Hepatic stellate cell (primary cell): ENCODE results near the gene ATP2C1.
"Not testable (repeated sequence)": the region's sequence is repeated elsewhere in the genome, so short reads cannot be mapped to it uniquely, and the experiment has no call there.

Experiments
- DNase-seq: peaks from one replicate; pipeline ENCODE4 v3.0.0; 2011; ENCODE audit warnings: low spot score

The ATP2C1 gene

DNA sequence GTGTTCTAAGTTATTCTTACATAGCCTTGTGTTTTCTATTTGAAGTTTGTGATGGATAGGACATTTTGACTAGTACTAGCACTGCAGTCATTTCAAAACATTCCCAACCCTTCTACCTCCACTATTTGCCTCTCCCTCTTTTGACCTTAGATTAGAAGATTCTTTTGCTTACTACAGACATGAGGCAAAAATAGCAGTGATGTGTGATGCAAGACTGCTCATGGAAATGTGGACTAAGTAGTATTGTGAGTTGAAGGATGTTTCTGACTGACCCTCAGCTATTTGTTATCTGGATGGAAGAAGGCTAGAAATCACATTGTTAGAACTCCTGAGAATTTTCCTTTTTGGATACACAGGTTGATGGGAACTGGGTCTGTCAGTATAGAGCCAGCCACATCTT is 45.9 kb downstream of the ATP2C1 start:
- no peak for DNase-seq

DNA sequence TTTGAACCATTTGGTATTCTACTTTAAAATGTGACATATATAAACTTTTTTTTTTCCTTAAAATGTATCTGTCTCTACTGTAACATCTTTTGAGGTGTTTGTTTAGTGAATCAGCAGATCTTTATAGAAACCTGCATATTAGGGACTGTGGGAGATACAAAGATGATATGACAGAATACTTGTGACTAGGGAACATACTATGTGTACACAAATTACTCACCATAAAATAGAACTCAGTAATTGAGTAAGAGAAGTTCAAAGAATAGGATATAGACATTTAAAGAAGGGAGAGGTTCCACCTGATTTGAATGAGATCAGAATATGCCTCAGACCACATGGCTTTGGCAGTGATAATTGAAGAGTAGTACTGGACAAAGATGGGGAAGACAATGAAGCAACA is 47.9 kb downstream of the ATP2C1 start:
- no peak for DNase-seq

DNA sequence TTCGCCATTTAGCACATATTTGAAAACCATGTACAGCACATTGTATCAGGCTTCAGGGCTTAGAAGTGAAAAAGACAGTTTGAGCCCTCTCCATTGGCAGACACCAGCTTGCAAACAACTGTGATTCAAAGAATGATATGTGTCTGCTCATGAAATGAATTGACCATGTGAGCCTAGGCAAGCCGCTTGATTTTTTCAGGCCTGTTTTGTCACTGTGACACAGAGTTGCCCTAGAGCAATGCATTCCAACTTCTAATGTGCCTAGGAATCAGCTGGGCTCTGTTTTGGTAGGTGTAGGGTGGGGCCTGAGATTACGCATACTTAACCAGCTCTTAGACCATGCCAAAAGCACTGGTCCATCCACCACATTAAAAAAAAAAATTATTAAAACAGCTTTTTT is 53.0 kb downstream of the ATP2C1 start:
- DNase-seq = no peak

DNA sequence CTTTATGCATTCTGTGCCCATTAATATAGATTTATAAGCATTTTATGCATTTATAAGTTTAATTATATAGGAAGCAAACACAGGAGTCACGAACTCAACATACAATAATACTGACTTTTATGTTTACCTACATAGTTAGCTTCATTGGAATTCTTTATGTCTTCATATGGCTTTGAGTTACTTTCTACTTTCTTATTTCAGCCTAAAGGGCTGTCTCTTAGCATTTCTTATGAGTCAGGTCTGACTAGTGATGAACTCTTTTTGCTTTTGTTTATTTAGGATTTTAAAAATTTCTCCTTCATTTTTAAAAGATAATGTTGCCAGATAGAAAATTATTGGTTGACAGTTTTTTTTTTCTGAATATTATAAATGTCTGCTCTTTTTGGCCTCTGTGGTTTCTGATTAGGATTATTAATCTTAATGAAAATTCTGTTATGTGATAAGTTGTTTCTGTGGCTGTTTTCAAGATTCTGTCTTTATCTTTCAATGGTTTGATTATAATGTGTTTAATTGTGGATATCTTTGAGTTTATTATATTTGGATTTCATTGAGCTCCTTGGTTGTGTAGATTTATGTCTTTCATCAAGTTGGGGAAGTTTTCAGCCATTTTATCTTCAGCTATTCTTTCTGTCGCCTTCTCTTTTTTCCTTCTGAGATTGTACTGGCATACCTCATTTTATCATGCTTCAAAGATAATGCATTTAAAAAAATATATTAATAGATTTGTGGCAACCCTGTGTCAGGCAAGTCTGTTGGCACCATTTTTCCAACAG is 54.3 kb downstream of the ATP2C1 start:
- no peak for DNase-seq

DNA sequence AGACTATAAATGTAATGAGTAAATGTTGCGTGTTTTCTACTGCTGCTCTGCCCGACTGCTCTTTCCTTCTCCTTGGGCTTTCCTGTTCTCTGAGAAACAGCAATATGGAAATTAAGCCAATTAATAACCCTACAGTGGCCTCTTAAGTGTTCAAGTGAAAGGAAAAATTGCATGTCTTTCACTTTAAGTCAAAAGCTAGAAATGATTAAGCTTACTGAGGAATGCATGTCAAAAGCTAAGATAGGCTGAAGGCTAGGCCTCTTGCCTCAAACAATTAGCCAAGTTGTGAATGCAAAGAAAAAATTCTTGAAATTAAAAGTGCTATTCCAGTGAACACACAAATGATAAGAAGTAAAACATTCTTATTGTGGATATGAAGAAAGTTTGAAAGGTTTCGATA is 55.0 kb downstream of the ATP2C1 start:
- no peak for DNase-seq

DNA sequence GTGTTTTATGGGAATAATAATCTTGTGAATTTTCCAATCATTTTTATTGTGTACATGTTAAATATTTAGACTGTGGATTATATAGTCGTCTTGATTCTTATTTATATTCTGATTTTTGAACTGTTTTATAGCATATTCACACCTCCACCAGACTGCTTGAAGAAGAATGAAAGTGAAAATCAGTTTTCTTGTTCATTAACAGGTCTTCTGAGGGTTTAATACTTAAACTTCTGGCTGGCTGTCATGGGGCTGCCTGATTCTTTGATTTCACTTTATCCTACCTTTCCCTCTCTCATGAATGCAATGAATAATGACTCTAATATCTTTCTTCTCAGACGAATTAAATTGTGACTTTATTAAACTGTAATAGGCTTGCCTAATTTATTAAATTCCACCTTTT is 56.2 kb downstream of the ATP2C1 start:
- no peak for DNase-seq

DNA sequence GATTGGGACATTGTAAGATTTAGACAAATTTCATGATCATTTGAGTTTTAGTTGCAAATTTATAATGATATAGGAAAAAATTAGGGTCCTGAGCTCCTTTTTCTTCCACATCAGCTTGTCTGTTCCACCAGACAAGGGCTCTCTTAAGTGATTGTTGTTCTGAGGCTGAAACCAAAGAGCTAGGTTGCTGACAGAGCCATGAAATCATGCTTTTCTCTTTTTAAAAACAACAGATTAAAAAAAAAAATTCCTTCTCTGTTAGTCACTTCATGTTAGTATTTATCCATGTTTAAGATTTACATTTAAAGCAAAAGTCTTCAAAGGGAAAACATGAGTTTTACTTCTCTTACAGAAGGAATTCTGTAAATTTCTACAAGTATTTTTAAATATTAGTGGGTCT is 56.8 kb downstream of the ATP2C1 start:
- DNase-seq = peak; percentile 9

DNA sequence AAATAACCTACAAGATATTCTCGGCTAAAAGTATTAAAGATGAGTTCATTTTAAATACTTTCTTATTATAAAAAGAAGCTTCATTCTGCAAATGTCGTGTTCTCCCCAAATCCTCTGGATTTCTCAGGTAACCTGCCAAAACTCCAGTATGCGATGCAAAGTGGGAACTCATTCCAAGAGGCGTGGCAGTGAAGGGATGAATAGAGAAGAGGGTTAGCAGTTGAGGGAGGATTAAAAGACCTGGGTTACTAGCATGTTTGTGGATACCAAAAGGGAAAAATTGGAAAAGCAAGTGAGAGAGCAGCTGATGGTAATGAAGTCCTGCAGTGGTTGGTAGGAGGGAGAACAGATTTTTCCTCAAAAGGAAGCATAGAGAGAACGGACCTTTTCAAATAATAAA is 61.6 kb downstream of the ATP2C1 start:
- DNase-seq = no peak

DNA sequence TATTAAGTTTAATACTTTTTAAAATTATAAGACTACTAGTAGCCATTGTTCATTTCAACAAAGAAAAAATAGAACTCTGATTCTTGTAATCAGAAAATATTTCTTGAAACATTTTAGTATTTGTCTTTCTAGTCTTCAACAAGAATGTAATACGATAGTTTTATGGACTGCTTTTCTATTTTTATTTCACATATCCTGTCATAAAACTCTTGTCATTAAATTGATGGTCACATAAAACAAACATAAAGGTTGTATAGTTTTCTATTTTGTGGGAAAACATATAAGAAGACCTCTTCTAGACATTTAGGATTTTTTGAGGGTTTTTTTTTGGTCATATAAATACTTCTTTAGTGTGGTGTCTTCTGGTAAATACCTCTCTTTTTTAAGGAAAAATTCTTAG is 62.4 kb downstream of the ATP2C1 start:
- DNase-seq = no peak

DNA sequence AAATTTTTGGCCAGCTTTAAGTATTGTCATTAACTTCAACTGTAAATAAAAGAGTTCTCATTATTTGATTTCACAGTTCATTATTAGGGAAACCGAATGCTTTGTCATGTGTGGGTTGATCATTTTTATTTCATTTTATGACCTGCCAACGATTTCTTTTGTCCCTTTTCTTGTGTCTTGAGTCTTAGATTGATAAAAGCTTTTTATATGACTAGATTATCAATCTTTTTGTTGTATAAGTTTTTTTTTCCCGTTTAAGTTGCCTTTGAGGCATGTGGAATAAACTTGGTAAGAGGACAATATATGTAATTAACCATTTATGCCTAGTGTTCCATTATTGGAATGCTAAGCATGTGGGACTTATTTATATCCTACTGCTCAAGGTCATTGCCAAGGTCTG is 62.8 kb downstream of the ATP2C1 start:
- DNase-seq = no peak

DNA sequence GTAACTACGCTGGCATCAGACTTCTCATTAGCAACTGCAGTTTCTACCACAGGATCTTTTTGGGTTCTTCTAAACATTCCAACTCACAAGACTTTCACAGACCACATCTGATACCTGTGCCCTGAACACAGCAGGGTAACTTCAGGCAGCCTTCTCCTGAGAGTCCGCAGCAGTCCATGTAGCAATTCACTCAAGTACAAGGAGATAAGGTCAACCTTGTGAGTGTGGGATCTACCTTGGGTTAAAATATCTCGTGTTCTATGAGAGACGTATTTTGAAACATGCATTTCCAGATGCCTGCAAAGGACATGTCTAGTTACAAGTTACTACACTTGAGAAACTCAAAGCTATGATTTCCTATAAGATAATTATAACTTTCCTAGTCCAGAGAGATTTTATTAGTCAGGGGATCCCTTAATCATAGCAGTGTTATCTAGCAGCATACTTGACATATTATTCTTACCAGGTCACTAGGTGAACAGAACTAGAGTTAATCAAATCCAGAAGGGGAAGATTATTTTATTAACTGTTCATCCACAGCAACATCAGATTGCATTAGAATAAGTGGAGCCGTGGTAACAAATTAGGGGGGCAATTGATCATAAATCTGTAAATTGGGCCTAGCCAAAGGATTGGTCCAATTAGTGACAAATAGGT is 66.4 kb downstream of the ATP2C1 start:
- DNase-seq = no peak

DNA sequence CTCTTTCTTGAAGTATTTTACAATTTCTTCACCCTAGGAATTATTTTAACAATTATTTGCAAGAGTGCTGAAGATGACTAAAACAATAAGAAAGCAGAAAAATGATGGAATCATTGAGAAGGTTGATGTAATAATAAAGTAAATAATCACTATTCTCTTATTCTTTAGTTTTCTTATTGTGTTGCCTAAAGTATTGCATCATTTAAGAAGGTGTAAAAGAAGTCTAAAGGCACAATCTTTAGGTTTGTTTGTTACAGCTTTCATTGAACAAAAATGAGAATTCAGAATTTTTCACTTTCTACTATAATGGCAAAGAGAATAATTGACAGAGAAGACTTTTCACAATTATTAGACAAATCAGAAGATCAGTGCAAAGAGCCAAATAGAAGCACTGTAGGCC is 67.6 kb downstream of the ATP2C1 start:
- no peak for DNase-seq

DNA sequence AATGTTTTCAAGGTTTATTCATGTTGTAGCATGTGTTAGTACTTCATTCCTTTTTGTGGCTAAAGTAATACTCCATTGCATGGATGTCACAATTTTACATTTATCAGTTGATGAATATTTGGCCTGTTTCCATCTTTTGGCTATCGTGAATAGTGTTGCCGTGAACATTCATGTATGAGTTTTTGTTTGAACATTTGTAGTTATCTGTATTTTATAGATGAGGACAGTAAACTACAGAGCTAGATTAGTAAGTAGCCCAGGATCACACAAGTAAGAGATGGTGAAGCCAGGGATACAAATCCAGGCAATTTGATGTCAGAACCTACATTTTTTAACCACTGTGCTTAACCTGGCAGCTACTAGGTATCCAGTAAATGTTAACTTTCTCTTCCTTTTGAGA is 69.6 kb downstream of the ATP2C1 start:
- DNase-seq = no peak

DNA sequence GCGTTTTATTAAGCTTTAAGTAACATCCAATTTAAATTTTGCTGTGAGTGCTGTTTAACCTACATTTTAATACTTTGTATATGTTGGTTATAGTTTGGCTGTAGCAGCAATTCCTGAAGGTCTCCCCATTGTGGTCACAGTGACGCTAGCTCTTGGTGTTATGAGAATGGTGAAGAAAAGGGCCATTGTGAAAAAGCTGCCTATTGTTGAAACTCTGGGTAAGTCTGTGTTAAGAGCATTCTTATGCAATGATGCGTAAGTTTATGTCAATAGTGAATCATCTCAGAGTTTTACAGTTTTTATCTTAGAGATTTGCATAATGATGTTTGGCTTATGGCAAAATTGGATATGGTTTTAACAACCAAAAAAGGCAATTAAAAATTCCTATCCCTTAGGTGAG is 70.0 kb downstream of the ATP2C1 start:
- no peak for DNase-seq

DNA sequence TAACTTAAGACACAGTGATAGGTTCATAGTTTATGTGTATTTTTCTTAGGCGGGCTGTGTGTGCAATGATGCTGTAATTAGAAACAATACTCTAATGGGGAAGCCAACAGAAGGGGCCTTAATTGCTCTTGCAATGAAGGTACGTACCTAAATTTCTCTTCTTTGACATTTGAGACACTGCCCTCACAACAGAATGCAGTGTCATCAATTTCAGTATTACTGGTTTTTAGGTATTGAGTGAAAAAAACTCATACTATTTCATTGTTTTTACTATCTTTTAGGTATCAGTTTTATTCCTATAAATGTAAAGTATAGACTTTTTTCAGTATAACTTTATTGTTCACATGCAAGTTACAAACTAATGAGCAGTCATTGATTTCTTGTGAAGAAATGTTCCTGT is 73.4 kb downstream of the ATP2C1 start:
- no peak for DNase-seq

DNA sequence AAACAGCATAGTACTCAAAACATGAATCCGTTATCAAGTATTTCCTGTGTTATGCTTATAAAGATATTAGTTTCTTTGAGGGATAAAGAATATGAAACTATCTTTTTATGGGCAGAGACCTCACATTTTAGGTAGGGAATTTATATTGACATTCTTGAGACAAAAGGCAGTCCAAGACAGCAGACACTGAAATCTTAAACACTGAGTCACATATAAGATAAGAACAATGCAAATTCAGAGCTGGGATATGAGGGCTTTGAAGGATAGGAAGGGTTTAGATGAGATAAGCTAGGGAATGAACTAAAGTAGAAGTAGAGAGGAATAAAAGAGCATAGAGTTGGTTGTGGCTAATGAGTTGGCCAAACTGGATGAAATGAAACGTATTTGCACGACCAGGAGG is 74.3 kb downstream of the ATP2C1 start:
- DNase-seq = no peak

DNA sequence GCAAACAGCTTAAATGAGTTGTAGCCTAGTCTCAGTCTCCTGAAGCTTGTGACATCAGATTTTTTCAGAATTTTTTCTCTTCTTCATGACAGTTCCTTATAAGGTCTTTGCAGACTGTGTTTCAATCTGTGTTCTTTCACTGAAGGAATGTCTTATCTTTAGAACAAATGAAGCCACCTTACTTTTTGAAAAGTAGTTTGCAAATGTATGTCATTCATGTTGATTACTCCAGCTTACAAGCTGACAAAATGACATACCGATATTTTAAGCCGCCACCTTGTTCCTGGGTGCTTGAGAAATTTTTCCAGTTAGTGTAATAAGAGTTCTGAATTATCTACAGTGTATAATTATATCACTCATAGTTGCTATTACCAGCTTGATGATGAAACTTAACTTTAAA is 75.7 kb downstream of the ATP2C1 start:
- no peak for DNase-seq

DNA sequence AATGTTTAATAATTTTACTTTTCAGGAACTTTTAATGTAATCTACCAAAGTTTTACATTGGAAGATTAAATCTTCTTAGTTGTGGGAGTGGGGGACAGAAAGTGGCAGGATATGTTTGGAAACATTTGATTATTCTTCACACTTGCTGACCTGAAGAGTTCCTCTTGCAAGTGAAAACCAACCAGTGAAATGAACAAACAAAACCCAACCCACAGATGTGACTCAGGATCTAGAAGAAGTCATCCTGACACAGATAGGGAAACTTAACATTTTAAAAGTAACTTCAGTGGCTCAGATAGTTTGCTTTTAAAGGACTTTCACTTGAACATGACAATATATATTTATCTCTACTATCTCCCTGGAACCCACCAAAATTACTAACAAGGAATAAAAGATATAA is 77.3 kb downstream of the ATP2C1 start:
- DNase-seq = no peak

DNA sequence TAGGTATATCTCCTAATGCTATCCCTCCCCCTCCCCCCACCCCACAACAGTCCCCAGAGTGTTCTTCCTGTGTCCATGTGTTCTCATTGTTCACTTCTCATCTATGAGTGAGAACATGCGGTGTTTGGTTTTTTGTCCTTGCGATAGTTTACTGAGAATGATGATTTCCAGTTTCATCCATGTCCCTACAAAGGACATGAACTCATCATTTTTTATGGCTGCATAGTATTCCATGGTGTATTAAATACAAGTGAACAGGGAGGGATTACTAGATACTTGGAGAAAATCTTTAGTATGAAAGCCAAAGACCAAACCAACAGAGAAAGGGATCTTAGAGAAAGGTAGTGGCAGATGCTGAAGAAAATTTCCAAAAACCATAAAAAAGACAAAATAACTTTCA is 78.7 kb downstream of the ATP2C1 start:
- not testable (repeated sequence) for DNase-seq

DNA sequence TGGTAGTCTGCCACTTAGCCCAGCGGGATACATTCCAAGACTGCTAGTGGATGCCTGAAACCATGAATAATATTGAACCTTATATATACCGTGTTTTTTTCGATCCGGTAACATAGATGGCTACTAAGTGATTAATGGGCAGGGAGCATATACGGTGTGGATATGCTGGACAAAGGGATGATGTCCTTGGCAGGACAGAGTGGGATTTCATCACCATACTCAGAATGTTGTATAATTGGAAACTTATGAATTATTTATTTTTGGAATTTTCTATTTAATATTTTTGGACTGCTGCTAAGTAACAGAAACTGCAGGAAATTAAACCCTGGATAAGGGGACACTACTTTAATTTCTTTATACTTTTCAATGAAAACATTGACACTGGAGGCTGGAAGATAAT is 79.5 kb downstream of the ATP2C1 start:
- DNase-seq = no peak

DNA sequence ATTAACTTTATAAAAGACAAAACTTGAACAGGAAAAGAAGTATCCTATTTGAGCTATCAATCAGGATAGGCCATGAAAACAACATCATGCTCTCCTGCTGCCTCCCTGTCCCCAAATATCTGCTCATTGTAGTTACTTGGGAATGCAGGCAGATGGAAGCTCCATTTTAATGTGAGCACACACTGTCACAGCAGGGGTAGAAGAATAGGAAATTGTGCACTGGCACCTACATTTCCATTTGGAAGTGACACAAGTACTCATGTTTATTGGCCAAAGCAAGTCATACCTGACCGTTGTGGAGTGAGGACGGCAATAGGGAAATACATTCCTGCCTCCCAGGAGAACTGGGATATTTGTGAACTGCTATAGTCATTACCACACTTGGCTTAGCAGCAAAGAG is 80.3 kb downstream of the ATP2C1 start:
- DNase-seq = no peak

DNA sequence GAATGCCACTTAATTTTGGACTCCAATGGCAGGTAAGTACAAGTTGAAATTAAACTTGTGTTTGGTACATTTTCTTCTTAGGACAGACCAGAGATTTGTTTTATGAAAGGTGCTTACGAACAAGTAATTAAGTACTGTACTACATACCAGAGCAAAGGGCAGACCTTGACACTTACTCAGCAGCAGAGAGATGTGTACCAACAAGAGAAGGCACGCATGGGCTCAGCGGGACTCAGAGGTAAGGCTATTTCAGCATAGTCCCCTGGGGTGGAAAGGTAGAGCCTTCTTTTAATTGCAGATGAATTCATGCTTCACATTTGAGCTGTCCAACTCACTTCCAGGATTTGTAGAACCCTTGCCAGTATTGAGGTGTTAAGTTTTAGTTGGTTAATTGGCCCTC is 81.4 kb downstream of the ATP2C1 start:
- DNase-seq = no peak

DNA sequence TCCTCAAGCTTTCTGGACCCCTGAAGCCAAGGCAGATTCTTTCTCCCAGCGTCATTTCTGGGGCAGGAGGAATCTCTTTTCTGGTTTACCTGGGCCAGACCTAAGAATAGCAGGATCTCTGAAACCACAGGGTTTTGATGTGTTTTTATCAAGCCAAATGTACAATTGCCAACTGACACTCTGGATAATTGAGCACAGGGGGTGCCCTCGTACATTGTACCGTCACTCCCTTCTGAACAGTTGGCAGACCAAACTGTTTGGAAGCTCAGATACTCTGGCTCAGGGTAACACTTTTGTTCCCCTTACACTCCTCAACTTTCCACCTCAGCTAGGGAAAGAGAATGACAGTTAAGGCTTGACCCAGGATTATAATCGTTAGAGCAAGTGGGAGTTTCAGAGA is 82.8 kb downstream of the ATP2C1 start:
- DNase-seq = no peak

DNA sequence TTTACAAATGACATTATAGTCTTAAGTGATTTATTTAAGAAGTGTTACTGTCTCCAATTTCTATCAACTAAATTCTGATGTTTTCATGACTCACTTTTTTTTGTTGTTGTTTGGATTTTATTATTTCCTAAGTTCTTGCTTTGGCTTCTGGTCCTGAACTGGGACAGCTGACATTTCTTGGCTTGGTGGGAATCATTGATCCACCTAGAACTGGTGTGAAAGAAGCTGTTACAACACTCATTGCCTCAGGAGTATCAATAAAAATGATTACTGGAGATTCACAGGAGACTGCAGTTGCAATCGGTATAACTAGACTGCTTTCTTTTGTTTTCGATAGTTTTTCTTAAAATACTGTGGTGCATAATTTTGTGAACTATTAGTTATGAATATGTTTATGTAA is 85.2 kb downstream of the ATP2C1 start:
- no peak for DNase-seq
